MM.1S (cell line): ENCODE measurements around the gene SPATA31E1.

Source experiments
- DNase-seq: peaks from one replicate; pipeline ENCODE4 v3.0.0-alpha.2; 2015
- H2AFZ ChIP-seq: fragments of 300-600 bp; sonication (generic); 2 replicates; pipeline ENCODE4 v1.6.0; 2016; ENCODE audit warnings: antibody characterized with exemption, low read length
- H3F3A ChIP-seq: fragments of 300-600 bp; sonication (generic); 2 replicates; pipeline ENCODE4 v1.6.1; 2016; ENCODE audit warnings: mild to moderate bottlenecking, antibody characterized with exemption, low read length, moderate library complexity, mixed read lengths; ENCODE audit not compliant: insufficient read depth
- H3K27ac ChIP-seq: fragments of 300-600 bp; sonication (generic); 2 replicates; pipeline ENCODE4 v1.5.1; 2016; ENCODE audit warnings: mild to moderate bottlenecking, low read length
- H3K27me3 ChIP-seq: fragments of 300-600 bp; sonication (generic); replicated peaks from 2 replicates; pipeline ENCODE4 v1.6.0; 2016; ENCODE audit warnings: low read length; ENCODE audit not compliant: insufficient read depth
- H3K36me3 ChIP-seq: fragments of 300-600 bp; sonication (generic); replicated peaks from 2 replicates; pipeline ENCODE4 v1.6.1; 2016; ENCODE audit warnings: mild to moderate bottlenecking, low read length, mixed read lengths; ENCODE audit not compliant: insufficient read depth
- H3K4me1 ChIP-seq: fragments of 300-600 bp; sonication (generic); 2 replicates; pipeline ENCODE4 v1.6.1; 2016; ENCODE audit warnings: low read length, mixed read lengths
- H3K4me2 ChIP-seq: fragments of 300-600 bp; sonication (generic); 2 replicates; pipeline ENCODE4 v1.6.0; 2016; ENCODE audit warnings: low read depth, low read length
- H3K4me3 ChIP-seq: fragments of 300-600 bp; sonication (generic); 2 replicates; pipeline ENCODE4 v1.5.1; 2016; ENCODE audit warnings: low read length, mixed read lengths
- H3K79me2 ChIP-seq: fragments of 300-600 bp; sonication (generic); 2 replicates; pipeline ENCODE4 v1.6.1; 2016; ENCODE audit warnings: mixed run types, low read length, mixed read lengths
- H3K9ac ChIP-seq: fragments of 300-600 bp; sonication (generic); 2 replicates; pipeline ENCODE4 v1.6.1; 2016; ENCODE audit warnings: low read length, mixed read lengths
- H3K9me2 ChIP-seq: fragments of 300-600 bp; sonication (generic); replicated peaks from 2 replicates; pipeline ENCODE4 v1.6.1; 2016; ENCODE audit warnings: mild to moderate bottlenecking, low read length, mixed read lengths; ENCODE audit not compliant: insufficient read depth
- H3K9me3 ChIP-seq: fragments of 300-600 bp; sonication (generic); replicated peaks from 2 replicates; pipeline ENCODE4 v1.6.1; 2016; ENCODE audit warnings: mild to moderate bottlenecking, low read length, mixed read lengths; ENCODE audit not compliant: insufficient read depth
- H4K20me1 ChIP-seq: fragments of 300-600 bp; sonication (generic); 2 replicates; pipeline ENCODE4 v1.6.1; 2016; ENCODE audit warnings: mild to moderate bottlenecking, low read length, moderate library complexity, mixed read lengths; ENCODE audit not compliant: insufficient read depth
- CTCF ChIP-seq: fragments of 300-600 bp; sonication (generic); IDR thresholded peaks from 2 replicates; pipeline ENCODE4 v1.5.1; 2016; ENCODE audit warnings: antibody characterized with exemption, low read length, mixed read lengths
- EZH2 ChIP-seq: fragments of 300-600 bp; sonication (generic); optimal IDR thresholded peaks from 2 replicates; pipeline ENCODE3; 2017; ENCODE audit warnings: low read depth, mild to moderate bottlenecking, antibody characterized with exemption, low read length, mixed read lengths
- EZH2phosphoT487 ChIP-seq: fragments of 300-600 bp; sonication (generic); IDR thresholded peaks from 2 replicates; pipeline ENCODE4 v1.6.1; 2018; ENCODE audit warnings: antibody characterized with exemption, low read length

Gene SPATA31E1

GRCh38 chr9:87882627-87883026 lies at the start of gene SPATA31E1:
TSS of gene SPATA31E1 (plus strand) at chr9:87882877. CDS start at chr9:87882892, 15 bp downstream.
- no peaks in the 10 kb centered on the region for H3K4me1 ChIP-seq
- H3K79me2 ChIP-seq = no peaks in the 10 kb centered on the region
- H4K20me1 ChIP-seq = no peaks in the 10 kb centered on the region
- no peak for DNase-seq
- no peak within 1 kb of the TSS for H3K4me2 ChIP-seq
- no peak within 1 kb of the TSS for H3K4me3 ChIP-seq
- H3F3A ChIP-seq = no peaks in the 10 kb centered on the region
- no peaks in the 10 kb centered on the region for H3K27me3 ChIP-seq
- H3K9ac ChIP-seq = no peak within 1 kb of the TSS
- no peak within 1 kb of the TSS for H2AFZ ChIP-seq
- H3K9me3 ChIP-seq = no peaks in the 10 kb centered on the region
- H3K27ac ChIP-seq = no peak within 1 kb of the TSS
- H3K9me2 ChIP-seq = no peaks in the 10 kb centered on the region
- no peaks in the 10 kb centered on the region for H3K36me3 ChIP-seq
- TF ChIP-seq EZH2phosphoT487 (no peak), EZH2 (no peak), CTCF (no peak)

- Histone ChIP-seq H3K79me2 (no peaks in the 10 kb centered on the region), H3K4me1 (no peaks in the 10 kb centered on the region), H3F3A (no peaks in the 10 kb centered on the region), H3K27ac (no peak overlapping the region), H4K20me1 (no peaks in the 10 kb centered on the region), H3K9ac (no peak overlapping the region), H3K4me3 (no peak overlapping the region), H3K9me3 (no peaks in the 10 kb centered on the region), H2AFZ (no peak overlapping the region), H3K9me2 (no peaks in the 10 kb centered on the region), H3K36me3 (no peaks in the 10 kb centered on the region), H3K27me3 (no peaks in the 10 kb centered on the region), H3K4me2 (no peak overlapping the region)
- TF ChIP-seq EZH2 = no peak
- TF ChIP-seq EZH2phosphoT487 = no peak
- TF ChIP-seq CTCF = no peak
- DNase-seq = no peak
Observed at GRCh38 chr9:87834357-87834756, 48.3 kb upstream of the SPATA31E1 start.

DNA sequence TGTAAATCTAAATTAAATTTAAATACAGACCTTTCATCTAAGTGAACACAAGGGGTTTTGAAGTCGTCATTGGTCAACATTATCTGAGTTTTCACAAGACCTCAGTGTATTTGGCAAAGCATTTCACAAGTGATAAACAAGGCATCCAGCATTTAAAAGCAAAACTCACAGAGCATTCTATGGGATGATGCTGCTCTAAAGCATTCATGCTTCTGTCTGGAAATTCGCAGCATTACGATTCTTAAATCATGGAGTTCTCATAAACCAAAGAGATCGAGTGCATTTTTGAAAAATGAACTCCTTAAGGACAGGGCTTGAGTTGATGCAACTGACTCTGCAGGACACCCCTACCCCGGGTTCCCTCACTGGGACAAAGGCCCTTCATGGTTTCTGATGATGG lies 46.1 kb upstream of the SPATA31E1 start:
- no peaks in the 10 kb centered on the region for H3K36me3 ChIP-seq
- no peaks in the 10 kb centered on the region for H3K9me3 ChIP-seq
- no peak overlapping the region for H3K27ac ChIP-seq
- no peaks in the 10 kb centered on the region for H3K79me2 ChIP-seq
- no peak overlapping the region for H3K4me3 ChIP-seq
- no peak overlapping the region for H2AFZ ChIP-seq
- no peaks in the 10 kb centered on the region for H4K20me1 ChIP-seq
- no peaks in the 10 kb centered on the region for H3K9me2 ChIP-seq
- no peaks in the 10 kb centered on the region for H3K27me3 ChIP-seq
- no peaks in the 10 kb centered on the region for H3F3A ChIP-seq
- H3K9ac ChIP-seq = no peak overlapping the region
- no peak overlapping the region for H3K4me2 ChIP-seq
- no peaks in the 10 kb centered on the region for H3K4me1 ChIP-seq
- DNase-seq = no peak
- TF ChIP-seq CTCF (no peak), EZH2 (no peak), EZH2phosphoT487 (no peak)
